H9 (cell line): Measurements from ENCODE around the gene PRKAG3. TPM values are rescaled to one million over a fixed set of nuclear protein-coding genes. Genes with fewer than 3 reads are reported as not detected.

Experiments used
- DNase-seq: peaks from one replicate; pipeline ENCODE4 v3.0.0-alpha.2; 2017
- H2AFZ ChIP-seq: one replicate; pipeline ENCODE4 v1.6.1; 2013; ENCODE audit warnings: mild to moderate bottlenecking, low read length, control low read depth, moderate library complexity
- H2AK5ac ChIP-seq: 2 replicates; pipeline ENCODE4 v1.6.1; 2013; ENCODE audit warnings: low read length, control low read depth, mixed read lengths; ENCODE audit not compliant: insufficient read length
- H2BK120ac ChIP-seq: one replicate; pipeline ENCODE4 v1.6.1; 2013; ENCODE audit warnings: low read depth, mild to moderate bottlenecking, low read length, control low read depth, inconsistent platforms; ENCODE audit not compliant: poor library complexity, severe bottlenecking
- H2BK12ac ChIP-seq: 2 replicates; pipeline ENCODE4 v1.6.1; 2013; ENCODE audit warnings: low read length, control low read depth, mixed read lengths, low read depth; ENCODE audit not compliant: insufficient read length
- H2BK15ac ChIP-seq: 2 replicates; pipeline ENCODE4 v1.6.1; 2013; ENCODE audit warnings: low read depth, low read length, control low read depth
- H2BK20ac ChIP-seq: one replicate; pipeline ENCODE4 v1.6.1; 2013; ENCODE audit warnings: low read depth, mild to moderate bottlenecking, low read length, control low read depth, inconsistent platforms; ENCODE audit not compliant: poor library complexity, severe bottlenecking
- H2BK5ac ChIP-seq: 2 replicates; pipeline ENCODE4 v1.6.1; 2013; ENCODE audit warnings: low read length, control low read depth, mixed read lengths; ENCODE audit not compliant: insufficient read length
- H3K14ac ChIP-seq: 2 replicates; pipeline ENCODE4 v1.6.1; 2013; ENCODE audit warnings: low read length, control low read depth; ENCODE audit not compliant: insufficient read depth
- H3K18ac ChIP-seq: 2 replicates; pipeline ENCODE4 v1.6.1; 2013; ENCODE audit warnings: low read depth, mild to moderate bottlenecking, mixed read lengths, low read length, control low read depth; ENCODE audit not compliant: insufficient read length
- H3K23ac ChIP-seq: 2 replicates; pipeline ENCODE4 v1.6.1; 2013; ENCODE audit warnings: low read length, control low read depth, mixed read lengths, low read depth; ENCODE audit not compliant: insufficient read length
- H3K23me2 ChIP-seq: 2 replicates; pipeline ENCODE4 v1.6.1; 2013; ENCODE audit warnings: low read depth, mild to moderate bottlenecking, mixed read lengths, low read length, control low read depth; ENCODE audit not compliant: insufficient read length, poor library complexity, severe bottlenecking
- H3K27ac ChIP-seq: 2 replicates; pipeline ENCODE4 v1.5.1; 2013; ENCODE audit warnings: low read length, control low read depth, mixed read lengths, low read depth; ENCODE audit not compliant: insufficient read length
- H3K27me3 ChIP-seq: 2 replicates; pipeline ENCODE4 v1.6.1; 2013; ENCODE audit warnings: low read length, control low read depth, inconsistent platforms; ENCODE audit not compliant: insufficient read depth
- H3K4ac ChIP-seq: 2 replicates; pipeline ENCODE4 v1.6.1; 2013; ENCODE audit warnings: low read depth, mild to moderate bottlenecking, control low read depth, inconsistent platforms, low read length, moderate library complexity
- H3K4me1 ChIP-seq: 2 replicates; pipeline ENCODE4 v1.6.1; 2013; ENCODE audit warnings: low read length, control low read depth, inconsistent platforms; ENCODE audit not compliant: insufficient read depth
- H3K4me2 ChIP-seq: 2 replicates; pipeline ENCODE4 v1.6.1; 2013; ENCODE audit warnings: low read length, control low read depth, mixed read lengths; ENCODE audit not compliant: insufficient read length, insufficient read depth
- H3K56ac ChIP-seq: 2 replicates; pipeline ENCODE4 v1.6.1; 2013; ENCODE audit warnings: low read depth, mild to moderate bottlenecking, mixed read lengths, low read length, control low read depth; ENCODE audit not compliant: insufficient read length
- H3K79me1 ChIP-seq: 2 replicates; pipeline ENCODE4 v1.6.1; 2013; ENCODE audit warnings: low read depth, mild to moderate bottlenecking, moderate library complexity, low read length, control low read depth, inconsistent platforms; ENCODE audit not compliant: insufficient read depth, poor library complexity, severe bottlenecking
- H3K79me2 ChIP-seq: 2 replicates; pipeline ENCODE4 v1.6.1; 2013; ENCODE audit warnings: low read length, control low read depth, inconsistent platforms; ENCODE audit not compliant: insufficient read depth
- H3K9ac ChIP-seq: 2 replicates; pipeline ENCODE4 v1.6.1; 2013; ENCODE audit warnings: low read length, control low read depth, mixed read lengths; ENCODE audit not compliant: insufficient read length; ENCODE audit errors: extremely low read depth
- H3K9me3 ChIP-seq: one replicate; pipeline ENCODE4 v1.6.1; 2013; ENCODE audit warnings: low read depth, low read length, inconsistent platforms; ENCODE audit not compliant: control insufficient read depth
- H3T11ph ChIP-seq: one replicate; pipeline ENCODE4 v1.6.1; 2013; ENCODE audit warnings: mild to moderate bottlenecking, low read length, control low read depth, inconsistent platforms
- H4K20me1 ChIP-seq: one replicate; pipeline ENCODE4 v1.6.1; 2013; ENCODE audit not compliant: control insufficient read depth, insufficient read length, insufficient read depth
- H4K5ac ChIP-seq: 2 replicates; pipeline ENCODE4 v1.6.1; 2013; ENCODE audit warnings: low read depth, mild to moderate bottlenecking, mixed read lengths, low read length, control low read depth; ENCODE audit not compliant: insufficient read length
- H4K8ac ChIP-seq: replicated peaks from 2 replicates; pipeline ENCODE4 v1.6.1; 2013; ENCODE audit warnings: low read length, control low read depth, mixed read lengths, low read depth; ENCODE audit not compliant: insufficient read length
- H4K91ac ChIP-seq: 2 replicates; pipeline ENCODE4 v1.6.1; 2013; ENCODE audit warnings: low read depth, mild to moderate bottlenecking, moderate library complexity, mixed read lengths, low read length, control low read depth; ENCODE audit not compliant: insufficient read length
- H3K27ac Mint-ChIP-seq, 3 experiments: 2 replicates in 2 of 3; 3 replicates in 1 of 3; pipeline ENCODE4 v1.8.0; 2020 to 2021; ENCODE audit warnings: mixed read lengths in 3 of 3, mild to moderate bottlenecking in 1 of 3, moderate library complexity in 1 of 3
- H3K27me3 Mint-ChIP-seq: 2 replicates; pipeline ENCODE4 v1.8.0; 2021; ENCODE audit warnings: low read depth, mild to moderate bottlenecking, moderate library complexity, mixed read lengths
- H3K36me3 Mint-ChIP-seq, 3 experiments: 2 replicates in 2 of 3; 3 replicates in 1 of 3; pipeline ENCODE4 v1.8.0; 2020 to 2021; ENCODE audit warnings: low read depth in 3 of 3, mixed read lengths in 3 of 3; ENCODE audit not compliant: insufficient read depth in 1 of 3
- H3K4me1 Mint-ChIP-seq, 2 experiments: 2 replicates each; pipeline ENCODE4 v1.8.0; 2020; ENCODE audit warnings: mixed read lengths in 2 of 2
- H3K4me3 Mint-ChIP-seq, 2 experiments: 2 replicates in 1 of 2; 3 replicates in 1 of 2; pipeline ENCODE4 v1.8.0; 2020 to 2021; ENCODE audit warnings: mild to moderate bottlenecking in 2 of 2, mixed read lengths in 2 of 2, moderate library complexity in 1 of 2
- H3K9me3 Mint-ChIP-seq, 2 experiments: 2 replicates in 1 of 2; 3 replicates in 1 of 2; pipeline ENCODE4 v1.8.0; 2020; ENCODE audit warnings: mild to moderate bottlenecking in 2 of 2, mixed read lengths in 2 of 2, moderate library complexity in 1 of 2
- CTCF ChIP-seq: fragments of 200-600 bp; sonication (generic); conservative IDR thresholded peaks from 3 replicates; pipeline ENCODE4 v1.8.0; 2021; ENCODE audit warnings: antibody characterized with exemption, mild to moderate bottlenecking
- WGBS: extraction: QIAGEN DNeasy Blood & Tissue Kit; methylation state at CpG from one replicate; pipeline ENCODE4 v1.1.7; 2013; ENCODE audit warnings: missing lambda C conversion rate, low lambda C conversion rate, mixed read lengths; ENCODE audit not compliant: insufficient read length; ENCODE audit errors: extremely low coverage; 5-methylcytosine and 5-hydroxymethylcytosine counted together
- long read RNA-seq: library from polyadenylated mRNA; unstranded; transcript quantifications from one replicate; pipeline ENCODE4 v2.0.0, GENCODE V29; 2020
- total RNA-seq: library from RNA; stranded (reverse); gene quantifications from 2 replicates; pipeline ENCODE4 v1.2.1, GENCODE V29; 2021

PRKAG3 gene
- not detected in 2 replicates for total RNA-seq
- long read RNA-seq = 0 reads

GRCh38 chr2:218831378-218831990, at the start of gene PRKAG3:
PRKAG3 (minus strand) TSS chr2:218831803.
- Histone ChIP-seq H2BK5ac (no peak within 1 kb of the TSS), H3K14ac (no peak within 1 kb of the TSS), H3K27me3 (no peaks in the 10 kb centered on the region), H4K91ac (no peak within 1 kb of the TSS), H2AFZ (no peak within 1 kb of the TSS), H4K20me1 (no peaks in the 10 kb centered on the region), H3K4me2 (no peak within 1 kb of the TSS), H2BK15ac (no peak within 1 kb of the TSS), H2BK12ac (no peak within 1 kb of the TSS), H3K4me1 (no peaks in the 10 kb centered on the region), H3K23me2 (no peaks in the 10 kb centered on the region), H3K27ac (no peak within 1 kb of the TSS), H3K56ac (no peak within 1 kb of the TSS), H3K9me3 (no peaks in the 10 kb centered on the region), H3K18ac (no peak within 1 kb of the TSS), H4K5ac (no peak within 1 kb of the TSS), H3K79me1 (no peaks in the 10 kb centered on the region), H3K79me2 (no peaks in the 10 kb centered on the region), H3K9ac (no peak within 1 kb of the TSS), H2BK20ac (no peak within 1 kb of the TSS), H3T11ph (no peak within 1 kb of the TSS), H4K8ac (no peak within 1 kb of the TSS), H2AK5ac (no peak within 1 kb of the TSS), H2BK120ac (no peak within 1 kb of the TSS), H3K4ac (no peak within 1 kb of the TSS), H3K23ac (no peak within 1 kb of the TSS)
- Mint-ChIP-seq H3K4me1 (peaks cover 3 to 7% of the 10 kb centered on the region in 2 experiments; a peak in 1 of 4 replicates), H3K27ac (peak within 1 kb of the TSS in 1 of 3 experiments; percentile 12; a peak in 2 of 7 replicates), H3K36me3 (no peaks in the 10 kb centered on the region; a peak in 1 of 7 replicates), H3K27me3 (peaks cover 25% of the 10 kb centered on the region), H3K4me3 (no peak within 1 kb of the TSS), H3K9me3 (no peaks in the 10 kb centered on the region)
- WGBS = no CpG with 5 or more reads among the region's 18 CpGs
- no peak for DNase-seq
- no peak for TF ChIP-seq CTCF
